Kidney tubule cell (primary cell): Measurements from ENCODE around the gene C12orf75.

ENCODE experiments used
- DNase-seq: peaks from one replicate; pipeline ENCODE4 v3.0.0-alpha.2; 2018; ENCODE audit warnings: low spot score

The C12orf75 gene

GRCh38 chr12:105336411-105336810, 5.9 kb downstream of the C12orf75 start:
- no peak for DNase-seq

- no peak for DNase-seq
Measured at GRCh38 chr12:105337391-105337790, 6.9 kb downstream of the C12orf75 start.

- no peak for DNase-seq
Measured at GRCh38 chr12:105338966-105339365, 8.5 kb downstream of the C12orf75 start.

- DNase-seq: no peak
Measured at GRCh38 chr12:105341010-105341409, 10.5 kb downstream of the C12orf75 start.

- DNase-seq: peak; percentile 69
Measured at GRCh38 chr12:105341620-105342019, 11.1 kb downstream of the C12orf75 start.

- DNase-seq: no peak
Measured at GRCh38 chr12:105342464-105342863, 12.0 kb downstream of the C12orf75 start.

GRCh38 chr12:105343836-105344235, 13.3 kb downstream of the C12orf75 start:
- no peak for DNase-seq

GRCh38 chr12:105347499-105347898, 17.0 kb downstream of the C12orf75 start:
- no peak for DNase-seq

- no peak for DNase-seq
Measured at GRCh38 chr12:105348142-105348541, 17.7 kb downstream of the C12orf75 start.

GRCh38 chr12:105348561-105348960, 18.1 kb downstream of the C12orf75 start:
- DNase-seq: no peak

- DNase-seq: no peak
Measured at GRCh38 chr12:105349138-105349537, 18.6 kb downstream of the C12orf75 start.

- DNase-seq: no peak
Measured at GRCh38 chr12:105351523-105351922, 21.0 kb downstream of the C12orf75 start.

- peak; percentile 23 for DNase-seq
Measured at GRCh38 chr12:105352052-105352451, 21.6 kb downstream of the C12orf75 start.

- DNase-seq: peak; percentile 27
Measured at GRCh38 chr12:105352940-105353635, 22.6 kb downstream of the C12orf75 start.

- peak; percentile 68 for DNase-seq
Measured at GRCh38 chr12:105355752-105356151, 25.3 kb downstream of the C12orf75 start.

GRCh38 chr12:105357162-105357691, 26.7 kb downstream of the C12orf75 start:
- DNase-seq: peak; percentile 69

GRCh38 chr12:105358789-105359188, 28.3 kb downstream of the C12orf75 start:
- no peak for DNase-seq

- peak; percentile 19 for DNase-seq
Measured at GRCh38 chr12:105359856-105360255, 29.4 kb downstream of the C12orf75 start.

- no peak for DNase-seq
Measured at GRCh38 chr12:105363890-105364289, 33.4 kb downstream of the C12orf75 start.

- no peak for DNase-seq
Measured at GRCh38 chr12:105365231-105365630, 34.7 kb downstream of the C12orf75 start.

- no peak for DNase-seq
Measured at GRCh38 chr12:105368047-105368646, 37.7 kb downstream of the C12orf75 start.

- peak; percentile 30 for DNase-seq
Measured at GRCh38 chr12:105369014-105369413, 38.5 kb downstream of the C12orf75 start.

- no peak for DNase-seq
Measured at GRCh38 chr12:105374303-105374702, 43.8 kb downstream of the C12orf75 start.

- no peak for DNase-seq
Measured at GRCh38 chr12:105377077-105377476, 46.6 kb downstream of the C12orf75 start.
